Transverse colon (tissue), 4 donors: Measurements from ENCODE around the gene MED20. TPM values are rescaled to one million over a fixed set of nuclear protein-coding genes. Genes with fewer than 3 reads are reported as not detected.

Experiments
- DNase-seq: peaks from one replicate; pipeline ENCODE4 v3.0.0-alpha.2; 2019
- H3K27ac ChIP-seq, 4 donors: fragments of 200-600 bp; sonication (generic); 2 replicates each; pipeline ENCODE4 v1.5.1; 2016 to 2018; ENCODE audit warnings: inconsistent platforms in 4 of 4
- H3K27me3 ChIP-seq: fragments of 200-600 bp; sonication (generic); 2 replicates; pipeline ENCODE4 v1.5.1; 2017; ENCODE audit warnings: inconsistent platforms
- H3K36me3 ChIP-seq, 4 donors: fragments of 200-600 bp; sonication (generic); 2 replicates each; pipeline ENCODE4 v1.5.1; 2017 to 2019; ENCODE audit warnings: inconsistent platforms in 4 of 4
- H3K4me1 ChIP-seq, 4 donors: fragments of 200-600 bp; sonication (generic); 2 replicates each; pipeline ENCODE4 v1.5.1; 2017 to 2020; ENCODE audit warnings: inconsistent platforms in 4 of 4
- H3K4me3 ChIP-seq, 4 donors: fragments of 200-600 bp; sonication (generic); 1 replicate in 1 of 4; 2 replicates in 3 of 4; pipeline versions ENCODE4 v1.5.1 to v1.6.1; 2017 to 2019; ENCODE audit warnings: inconsistent platforms in 4 of 4
- H3K9me3 ChIP-seq, 2 donors: fragments of 200-600 bp; sonication (generic); 2 replicates each; pipeline ENCODE4 v1.5.1; 2017 to 2019; ENCODE audit warnings: inconsistent platforms in 2 of 2
- CTCF ChIP-seq, 5 experiments: fragments of 200-600 bp in 3 of 5; fragments of 450-650 bp in 2 of 5; sonication (generic) in 3 of 5; IDR thresholded peaks; 1 replicate in 2 of 5; 2 replicates in 3 of 5; pipeline ENCODE4 v1.5.1; 2016 to 2017; ENCODE audit warnings: antibody characterized with exemption in 5 of 5, inconsistent platforms in 3 of 5, mild to moderate bottlenecking in 2 of 5, moderate library complexity in 1 of 5
- EP300 ChIP-seq: sonication (generic); formaldehyde crosslinking; IDR thresholded peaks from one replicate; pipeline ENCODE4 v1.6.1; 2017; ENCODE audit warnings: antibody characterized with exemption, low read depth
- POLR2A ChIP-seq: fragments of 450-650 bp; IDR thresholded peaks from one replicate; pipeline ENCODE4 v1.6.1; 2016; ENCODE audit warnings: antibody characterized with exemption, mild to moderate bottlenecking, moderate library complexity
- POLR2AphosphoS5 ChIP-seq, 3 donors: sonication (generic); formaldehyde crosslinking; IDR thresholded peaks; one replicate each; pipeline ENCODE4 v1.6.1; 2016; ENCODE audit warnings: antibody characterized with exemption in 3 of 3
- whole genome bisulfite sequencing, 2 donors: methylation state at CpG; one replicate each; pipeline ENCODE4 v1.1.5; 2018; ENCODE audit warnings: low coverage in 1 of 2; 5-methylcytosine and 5-hydroxymethylcytosine counted together
- in situ Hi-C, 4 donors: fragments of 200-750 bp; cut with MboI; loops; one replicate each; pipeline versions ENCODE4 v1.15.0 to v1.15.1; 2017; ENCODE audit warnings: low sequenced_read_pairs in 3 of 4, low pct_ligation_motif_present in 1 of 4, low pct_unique_long_range_greater_than_20kb in 1 of 4
- intact Hi-C: fragments of 100-400 bp; cut with DNase I; formaldehyde crosslinking; loops from one replicate; pipeline ENCODE4 v1.15.1; 2023; ENCODE audit warnings: low total_unique reads
- total RNA-seq, 4 donors: library from RNA; depleted of rRNA; stranded (reverse); fragments of >200 nt; gene quantifications; one replicate each; pipeline ENCODE4 v1.1.0, GENCODE V29; 2016

Gene MED20
- total RNA-seq, 4 donors from 2014 or later: 15.4 to 25.7 (median 18.5) TPM

- Histone ChIP-seq H3K4me3 (no peak overlapping the region), H3K27ac (no peak overlapping the region), H3K4me1 (peaks cover 0 to 13% (median 0%) of the 10 kb centered on the region in 4 donors), H3K9me3 (no peaks in the 10 kb centered on the region), H3K36me3 (no peaks in the 10 kb centered on the region), H3K27me3 (no peaks in the 10 kb centered on the region)
- intact Hi-C loops: no loop called here
- in situ Hi-C loops: no loop called here
- no peak for DNase-seq
- WGBS, 2 donors: 84 to 85% methylated on average over 4 of the region's 4 CpGs
- no peak for TF ChIP-seq POLR2AphosphoS5 (IDR thresholded peaks at IDR 0.05)
- TF ChIP-seq POLR2A: no peak
- no peak for TF ChIP-seq EP300
- no peak for TF ChIP-seq CTCF (IDR thresholded peaks at IDR 0.05)
Measured at GRCh38 chr6:41966961-41967311, 46.0 kb upstream of the MED20 start.

GRCh38 chr6:41966214-41966920, 45.4 kb upstream of the MED20 start:
- TF ChIP-seq EP300 (no peak), POLR2A (no peak), CTCF (IDR thresholded peaks at IDR 0.05) (no peak), POLR2AphosphoS5 (IDR thresholded peaks at IDR 0.05) (no peak)
- Histone ChIP-seq H3K9me3 (no peaks in the 10 kb centered on the region), H3K27ac (no peak overlapping the region), H3K4me1 (peaks cover 0 to 13% (median 0%) of the 10 kb centered on the region in 4 donors), H3K36me3 (no peaks in the 10 kb centered on the region), H3K27me3 (no peaks in the 10 kb centered on the region), H3K4me3 (no peak overlapping the region)
- DNase-seq: no peak
- WGBS, 2 donors: 67 to 100% methylated on average over 1 to 5 of the region's 5 CpGs
- intact Hi-C loops: no loop called here
- in situ Hi-C loops: no loop called here

- Histone ChIP-seq H3K36me3 (no peaks in the 10 kb centered on the region), H3K4me3 (no peak overlapping the region), H3K9me3 (no peaks in the 10 kb centered on the region), H3K27me3 (no peaks in the 10 kb centered on the region), H3K27ac (no peak overlapping the region), H3K4me1 (peaks cover 0 to 6% (median 0%) of the 10 kb centered on the region in 4 donors)
- intact Hi-C loops: no loop called here
- 79 to 82% methylated on average over 10 to 11 of the region's 11 CpGs for WGBS, 2 donors
- no peak for TF ChIP-seq EP300
- TF ChIP-seq POLR2A: no peak
- DNase-seq: no peak
- in situ Hi-C loops: no loop called here
Measured at GRCh38 chr6:41965429-41966213, 44.7 kb upstream of the MED20 start.

- H3K27me3 ChIP-seq: no peaks in the 10 kb centered on the region
- no peak overlapping the region for H3K27ac ChIP-seq
- no peaks in the 10 kb centered on the region for H3K36me3 ChIP-seq
- 81 to 82% methylated on average over 2 of the region's 2 CpGs for WGBS, 2 donors
- H3K4me1 ChIP-seq: no peaks in the 10 kb centered on the region
- TF ChIP-seq POLR2AphosphoS5 (IDR thresholded peaks at IDR 0.05) (no peak), CTCF (IDR thresholded peaks at IDR 0.05) (no peak), EP300 (no peak), POLR2A (no peak)
- H3K9me3 ChIP-seq: no peaks in the 10 kb centered on the region
- DNase-seq: no peak
- H3K4me3 ChIP-seq: no peak overlapping the region
- in situ Hi-C loops (no loop called here), intact Hi-C loops (no loop called here)
Measured at GRCh38 chr6:41964201-41964887, 43.4 kb upstream of the MED20 start.
